SU-DHL-6 (cell line): ENCODE results near the gene CARMIL1.

Source experiments
- H2AFZ ChIP-seq: fragments of 200-600 bp; sonication (generic); 2 replicates; pipeline ENCODE4 v1.6.1; 2014; ENCODE audit warnings: low read depth, mild to moderate bottlenecking, moderate library complexity, mixed read lengths, antibody characterized with exemption, low read length; ENCODE audit not compliant: severe bottlenecking
- H3F3A ChIP-seq: fragments of 200-600 bp; shearing (Covaris generic); 2 replicates; pipeline ENCODE4 v1.6.0; 2016; ENCODE audit warnings: antibody characterized with exemption, mild to moderate bottlenecking; ENCODE audit not compliant: insufficient read depth
- H3K27ac ChIP-seq: fragments of 200-600 bp; sonication (generic); 2 replicates; pipeline ENCODE4 v1.5.1; 2016; ENCODE audit warnings: low read depth, mild to moderate bottlenecking, low read length, moderate library complexity, mixed read lengths
- H3K27me3 ChIP-seq: fragments of 200-600 bp; sonication (generic), shearing (Covaris generic); 2 replicates; pipeline ENCODE4 v1.6.0; 2014; ENCODE audit warnings: mild to moderate bottlenecking, low read length
- H3K36me3 ChIP-seq: fragments of 200-600 bp; sonication (generic); 2 replicates; pipeline ENCODE4 v1.6.1; 2014; ENCODE audit warnings: mild to moderate bottlenecking, low read length, mixed read lengths
- H3K4me2 ChIP-seq: fragments of 300-600, 200-600 bp; shearing (Covaris generic), sonication (generic); 2 replicates; pipeline ENCODE4 v1.6.0; 2014; ENCODE audit warnings: low read length, low read depth, mild to moderate bottlenecking; ENCODE audit not compliant: poor library complexity, severe bottlenecking
- H3K4me3 ChIP-seq: fragments of 200-600 bp; sonication (generic); 2 replicates; pipeline ENCODE4 v1.5.1; 2014; ENCODE audit warnings: antibody characterized with exemption, low read length, mild to moderate bottlenecking, mixed read lengths; ENCODE audit not compliant: insufficient read depth, poor library complexity, severe bottlenecking
- H3K79me2 ChIP-seq: fragments of 200-600 bp; sonication (generic); 2 replicates; pipeline ENCODE4 v1.6.1; 2014; ENCODE audit warnings: mild to moderate bottlenecking, low read length, moderate library complexity; ENCODE audit not compliant: insufficient read depth
- H3K9ac ChIP-seq: fragments of 200-600 bp; sonication (generic); 2 replicates; pipeline ENCODE4 v1.7.0; 2014; ENCODE audit warnings: mild to moderate bottlenecking, low read length
- H3K9me2 ChIP-seq: fragments of 200-600 bp; sonication (generic); replicated peaks from 2 replicates; pipeline ENCODE4 v1.6.1; 2014; ENCODE audit warnings: low read length; ENCODE audit not compliant: insufficient read depth
- H3K9me3 ChIP-seq: fragments of 200-600 bp; sonication (generic); 2 replicates; pipeline ENCODE4 v1.6.1; 2014; ENCODE audit warnings: low read length, mixed read lengths; ENCODE audit not compliant: insufficient read depth
- H4K20me1 ChIP-seq: fragments of 200-600 bp; sonication (generic); 2 replicates; pipeline ENCODE4 v1.6.1; 2014; ENCODE audit warnings: low read depth, mild to moderate bottlenecking, antibody characterized with exemption, low read length, moderate library complexity, mixed read lengths
- CTCF ChIP-seq: fragments of 200-600 bp; sonication (generic); IDR thresholded peaks from one replicate; pipeline ENCODE4 v1.5.1; 2017; ENCODE audit warnings: antibody characterized with exemption, mild to moderate bottlenecking, low read length, moderate library complexity; ENCODE audit not compliant: insufficient read depth, poor library complexity, severe bottlenecking
- EZH2phosphoT487 ChIP-seq: fragments of 200-600 bp; sonication (generic), shearing (Covaris generic); conservative IDR thresholded peaks from 2 replicates; pipeline ENCODE4 v1.6.1; 2018; ENCODE audit warnings: mild to moderate bottlenecking, antibody characterized with exemption, low read length, moderate library complexity, mixed read lengths

Gene CARMIL1

GRCh38 chr6:25248123-25248522 is 31.1 kb upstream of the CARMIL1 start:
- TF ChIP-seq EZH2phosphoT487 = no peak
- TF ChIP-seq CTCF = no peak
- H3K4me3 ChIP-seq = no peak overlapping the region
- no peak overlapping the region for H2AFZ ChIP-seq
- H3K27me3 ChIP-seq = no peaks in the 10 kb centered on the region
- no peaks in the 10 kb centered on the region for H3F3A ChIP-seq
- H3K9me3 ChIP-seq = no peaks in the 10 kb centered on the region
- H3K9ac ChIP-seq = no peak overlapping the region
- no peaks in the 10 kb centered on the region for H3K9me2 ChIP-seq
- no peak overlapping the region for H3K4me2 ChIP-seq
- no peaks in the 10 kb centered on the region for H4K20me1 ChIP-seq
- no peaks in the 10 kb centered on the region for H3K79me2 ChIP-seq
- H3K27ac ChIP-seq = no peak overlapping the region
- H3K36me3 ChIP-seq = no peaks in the 10 kb centered on the region

GRCh38 chr6:25249133-25249532 is 30.0 kb upstream of the CARMIL1 start:
- no peak for TF ChIP-seq EZH2phosphoT487
- no peak for TF ChIP-seq CTCF
- Histone ChIP-seq H3K9me2 (no peaks in the 10 kb centered on the region), H3F3A (no peaks in the 10 kb centered on the region), H3K4me3 (no peak overlapping the region), H3K27ac (no peak overlapping the region), H3K36me3 (no peaks in the 10 kb centered on the region), H4K20me1 (no peaks in the 10 kb centered on the region), H2AFZ (no peak overlapping the region), H3K79me2 (no peaks in the 10 kb centered on the region), H3K9me3 (no peaks in the 10 kb centered on the region), H3K27me3 (no peaks in the 10 kb centered on the region), H3K9ac (no peak overlapping the region), H3K4me2 (no peak overlapping the region)

GRCh38 chr6:25250878-25251277 is 28.3 kb upstream of the CARMIL1 start:
- Histone ChIP-seq H3K4me3 (no peak overlapping the region), H3K27ac (no peak overlapping the region), H3K9ac (no peak overlapping the region), H3K9me3 (no peaks in the 10 kb centered on the region), H3K79me2 (no peaks in the 10 kb centered on the region), H3K36me3 (no peaks in the 10 kb centered on the region), H2AFZ (no peak overlapping the region), H3K4me2 (no peak overlapping the region), H4K20me1 (no peaks in the 10 kb centered on the region), H3K9me2 (no peaks in the 10 kb centered on the region), H3F3A (no peaks in the 10 kb centered on the region), H3K27me3 (no peaks in the 10 kb centered on the region)
- TF ChIP-seq CTCF = no peak
- no peak for TF ChIP-seq EZH2phosphoT487

GRCh38 chr6:25251426-25251825 is 27.7 kb upstream of the CARMIL1 start:
- no peak overlapping the region for H3K27ac ChIP-seq
- H3K36me3 ChIP-seq = no peaks in the 10 kb centered on the region
- no peaks in the 10 kb centered on the region for H3K9me2 ChIP-seq
- no peaks in the 10 kb centered on the region for H3K79me2 ChIP-seq
- H3K4me2 ChIP-seq = no peak overlapping the region
- no peaks in the 10 kb centered on the region for H4K20me1 ChIP-seq
- no peak overlapping the region for H3K4me3 ChIP-seq
- no peaks in the 10 kb centered on the region for H3K27me3 ChIP-seq
- no peak overlapping the region for H3K9ac ChIP-seq
- no peaks in the 10 kb centered on the region for H3K9me3 ChIP-seq
- TF ChIP-seq EZH2phosphoT487 = no peak
- TF ChIP-seq CTCF = no peak
- H2AFZ ChIP-seq = no peak overlapping the region
- no peaks in the 10 kb centered on the region for H3F3A ChIP-seq
